Esophagus squamous epithelium (tissue), 4 donors: ENCODE data around the gene SMTN.

Experiments used
- POLR2A ChIP-seq, 4 donors: fragments of 450-650 bp; IDR thresholded peaks; one replicate each; pipeline ENCODE4 v1.6.1; 2017; ENCODE audit warnings: antibody characterized with exemption in 4 of 4, mild to moderate bottlenecking in 4 of 4, moderate library complexity in 3 of 4
- TF ChIP-seq, protein P1 (sequence below), 6 experiments: fragments of 450-650 bp in 4 of 6; fragments of 200-600 bp in 2 of 6; sonication (generic) in 2 of 6; IDR thresholded peaks; one replicate each; pipeline ENCODE4 v1.5.1; 2016 to 2019; ENCODE audit warnings: antibody characterized with exemption in 6 of 6, mild to moderate bottlenecking in 4 of 6, moderate library complexity in 4 of 6

DNA sequence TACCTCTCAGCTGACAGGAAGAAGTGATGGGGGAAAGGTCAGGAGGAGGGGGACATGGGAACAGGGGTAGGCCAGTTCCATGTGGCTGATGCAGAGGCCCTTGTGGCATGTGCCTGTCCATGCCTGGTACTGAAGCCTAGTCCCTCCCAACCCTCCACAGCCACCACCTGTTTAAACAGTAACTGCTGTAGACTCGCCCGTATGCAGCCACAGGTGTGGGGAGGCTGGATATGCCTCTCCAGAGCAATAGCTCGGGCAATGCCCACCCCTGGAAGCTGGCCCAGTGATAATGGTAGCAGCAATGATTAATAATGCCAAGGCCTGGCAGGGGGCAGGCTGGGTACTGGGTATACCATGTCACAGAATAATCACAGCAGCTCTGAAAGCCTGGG is 2.3 kb downstream of the SMTN start:
- TF ChIP-seq, protein P1, sequence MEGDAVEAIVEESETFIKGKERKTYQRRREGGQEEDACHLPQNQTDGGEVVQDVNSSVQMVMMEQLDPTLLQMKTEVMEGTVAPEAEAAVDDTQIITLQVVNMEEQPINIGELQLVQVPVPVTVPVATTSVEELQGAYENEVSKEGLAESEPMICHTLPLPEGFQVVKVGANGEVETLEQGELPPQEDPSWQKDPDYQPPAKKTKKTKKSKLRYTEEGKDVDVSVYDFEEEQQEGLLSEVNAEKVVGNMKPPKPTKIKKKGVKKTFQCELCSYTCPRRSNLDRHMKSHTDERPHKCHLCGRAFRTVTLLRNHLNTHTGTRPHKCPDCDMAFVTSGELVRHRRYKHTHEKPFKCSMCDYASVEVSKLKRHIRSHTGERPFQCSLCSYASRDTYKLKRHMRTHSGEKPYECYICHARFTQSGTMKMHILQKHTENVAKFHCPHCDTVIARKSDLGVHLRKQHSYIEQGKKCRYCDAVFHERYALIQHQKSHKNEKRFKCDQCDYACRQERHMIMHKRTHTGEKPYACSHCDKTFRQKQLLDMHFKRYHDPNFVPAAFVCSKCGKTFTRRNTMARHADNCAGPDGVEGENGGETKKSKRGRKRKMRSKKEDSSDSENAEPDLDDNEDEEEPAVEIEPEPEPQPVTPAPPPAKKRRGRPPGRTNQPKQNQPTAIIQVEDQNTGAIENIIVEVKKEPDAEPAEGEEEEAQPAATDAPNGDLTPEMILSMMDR (IDR thresholded peaks at IDR 0.05) = no peak
- no peak for TF ChIP-seq POLR2A (IDR thresholded peaks at IDR 0.05)
